DMS153 treated with DMSO at 0.1 percent for 48 hours (cell line): Measurements from ENCODE around the gene GRB10.

ENCODE experiments used
- DNase-seq: peaks from one replicate; lab custom pipeline; 2025; ENCODE audit not compliant: unreplicated experiment; lab: John Stamatoyannopoulos, UW

GRB10 gene

GRCh38 chr7:50657341-50657873 lies 125.3 kb downstream of the GRB10 start:
- no peak for DNase-seq

GRCh38 chr7:50656141-50656895 lies 126.4 kb downstream of the GRB10 start:
- no peak for DNase-seq

- no peak for DNase-seq
Observed at GRCh38 chr7:50655490-50655889, 127.2 kb downstream of the GRB10 start.

GRCh38 chr7:50655020-50655419 lies 127.7 kb downstream of the GRB10 start:
- no peak for DNase-seq

DNA sequence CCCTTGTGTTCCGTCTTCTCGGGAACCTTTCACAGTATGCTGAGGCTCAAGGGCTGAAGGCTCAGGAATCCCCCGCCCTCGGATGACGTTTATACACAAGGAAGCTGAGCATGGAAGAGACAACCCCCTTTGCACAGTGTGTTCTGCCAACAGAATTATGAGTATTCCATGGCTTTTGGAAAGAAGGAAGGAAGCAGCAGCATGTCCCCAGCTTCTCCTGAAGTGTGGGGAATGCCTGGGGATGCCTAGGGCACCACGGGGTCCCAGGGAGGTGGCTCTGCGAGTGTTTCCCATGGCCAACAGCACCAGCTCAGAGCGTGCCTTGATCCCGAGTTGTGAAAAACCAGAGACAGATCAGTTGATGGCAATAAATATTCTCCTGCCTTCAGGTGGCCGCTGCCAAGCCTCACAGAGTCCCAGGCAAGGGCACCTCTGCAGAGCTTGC lies 128.7 kb downstream of the GRB10 start:
- DNase-seq, result no peak

DNA sequence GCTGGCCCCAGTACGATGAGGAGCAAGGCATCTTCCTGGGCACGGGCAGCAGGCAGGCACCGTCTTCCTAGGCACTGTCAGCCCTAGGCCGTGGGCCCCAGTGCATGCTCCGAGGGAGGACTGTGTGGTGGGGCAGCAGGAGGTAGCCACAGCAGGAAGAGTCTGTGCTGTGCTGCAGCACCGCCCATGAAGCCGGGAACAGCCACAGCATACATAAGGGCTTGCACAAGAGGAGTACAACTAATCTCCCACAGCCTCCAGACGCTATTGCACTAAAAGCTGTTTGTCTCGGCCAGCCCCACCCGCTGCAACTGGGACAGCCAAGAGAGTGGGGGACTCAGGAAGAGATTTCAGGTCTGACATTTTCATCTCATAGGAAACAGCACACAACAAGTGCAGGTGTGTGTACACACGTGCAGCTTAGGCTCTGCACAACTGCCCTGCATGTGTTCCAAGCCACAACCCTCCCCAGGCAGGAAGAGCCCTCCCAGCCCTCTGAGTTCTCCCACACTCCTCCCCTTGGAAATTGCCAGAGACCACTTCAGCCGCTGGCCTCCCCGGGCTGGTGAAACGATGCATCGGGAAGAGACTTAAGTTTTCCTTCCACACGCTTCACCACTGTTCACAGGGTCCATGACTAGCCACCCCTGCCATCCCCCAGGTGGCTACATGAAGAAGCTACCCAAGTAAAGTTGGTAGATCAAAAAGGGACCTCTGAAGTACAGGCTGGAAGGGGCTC lies 129.4 kb downstream of the GRB10 start:
- DNase-seq, result no peak

DNA sequence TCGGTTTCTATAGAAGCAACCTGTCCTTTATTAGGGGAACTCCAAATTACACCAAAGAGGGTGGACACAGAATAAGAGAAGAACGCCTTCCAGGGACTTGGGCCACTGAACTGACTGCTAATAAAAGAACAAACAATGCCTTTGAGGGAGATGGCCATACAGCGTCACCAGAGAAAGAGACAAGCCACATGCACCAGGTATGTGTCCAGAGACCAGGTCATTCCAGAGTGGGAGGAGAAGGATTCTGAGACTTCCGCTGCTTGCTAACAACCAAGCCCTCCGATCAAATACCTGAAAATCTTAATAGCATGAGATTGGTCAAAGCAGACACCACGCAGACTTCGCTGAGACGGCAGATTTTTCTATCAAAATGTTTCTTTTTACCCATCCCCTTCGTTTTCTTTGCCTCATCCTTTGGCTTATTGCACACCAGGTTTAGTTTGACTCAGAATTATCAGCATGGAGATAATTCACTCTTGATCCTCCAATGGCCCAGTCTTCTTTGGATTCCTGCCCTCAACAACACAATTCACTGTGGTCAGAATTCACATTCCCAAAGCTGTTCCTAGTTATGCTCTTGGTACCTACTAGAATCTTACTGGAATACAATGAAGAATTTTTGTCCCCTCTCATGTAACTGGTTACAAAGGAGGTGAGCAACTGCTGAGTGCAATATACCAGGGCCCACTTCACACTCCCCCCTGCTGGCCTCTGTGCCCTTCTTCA lies 130.1 kb downstream of the GRB10 start:
- DNase-seq, result no peak

DNA sequence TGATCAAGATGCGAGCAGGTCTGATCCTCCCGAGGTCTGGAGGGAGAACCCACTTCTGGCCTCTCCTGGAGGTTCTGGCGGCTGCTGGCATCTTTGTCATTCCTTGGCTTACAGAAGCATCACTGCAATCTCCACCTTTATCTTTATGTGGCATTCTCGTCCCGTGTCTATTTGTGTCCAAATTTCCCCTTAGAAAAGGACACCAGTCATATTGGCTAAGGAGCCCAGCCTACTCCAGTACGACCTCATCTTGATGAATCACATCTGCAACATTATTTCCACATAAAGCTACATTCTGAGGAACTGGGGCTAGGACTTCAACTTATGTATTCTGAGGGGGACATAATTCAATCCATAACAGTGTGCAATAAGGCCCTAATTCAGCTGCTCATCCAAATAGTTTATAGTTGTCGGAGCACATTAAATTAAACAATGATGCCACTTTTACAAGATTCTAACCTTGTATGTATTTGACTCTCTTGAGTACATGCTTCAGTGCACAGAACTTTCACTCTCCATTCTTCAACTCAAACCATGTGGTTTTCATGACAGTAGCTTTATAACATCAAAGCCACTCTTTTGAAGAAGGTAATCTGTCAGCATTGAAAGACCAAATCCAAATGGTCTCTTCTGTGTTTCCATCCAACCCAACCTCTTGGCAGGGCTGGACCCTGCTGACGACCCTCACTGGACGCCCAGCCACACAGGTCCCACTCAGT lies 131.3 kb downstream of the GRB10 start:
- DNase-seq, result no peak

DNA sequence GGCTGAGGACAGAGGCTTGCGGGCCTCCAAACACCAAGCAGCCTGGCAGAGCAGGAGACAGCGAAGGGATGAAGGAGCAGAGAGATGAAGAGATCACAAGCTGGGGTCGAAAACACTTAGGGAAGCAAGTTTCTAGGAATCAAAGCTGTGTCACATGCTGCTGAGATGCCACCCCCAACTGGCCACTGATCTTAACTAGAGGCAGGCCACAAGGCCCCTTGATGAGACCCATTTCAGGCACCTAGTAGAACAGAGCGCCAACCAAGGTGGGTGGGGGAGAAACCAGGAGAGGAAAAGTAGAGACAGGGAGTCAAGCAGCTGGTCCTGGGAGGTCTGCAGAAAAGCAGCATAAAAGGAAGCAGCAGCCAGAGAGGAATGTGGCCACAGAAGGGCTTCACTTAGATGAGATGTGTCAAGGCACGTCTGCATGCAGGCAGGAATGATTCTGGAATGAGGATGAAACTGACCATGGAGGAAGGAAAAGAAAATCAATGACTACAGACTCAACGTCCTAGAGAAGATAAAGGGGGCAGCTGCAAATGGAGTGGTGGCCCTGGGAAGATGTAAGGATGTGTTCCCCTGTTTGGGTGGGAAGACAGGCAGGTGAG lies 132.5 kb downstream of the GRB10 start:
- no peak for DNase-seq

DNA sequence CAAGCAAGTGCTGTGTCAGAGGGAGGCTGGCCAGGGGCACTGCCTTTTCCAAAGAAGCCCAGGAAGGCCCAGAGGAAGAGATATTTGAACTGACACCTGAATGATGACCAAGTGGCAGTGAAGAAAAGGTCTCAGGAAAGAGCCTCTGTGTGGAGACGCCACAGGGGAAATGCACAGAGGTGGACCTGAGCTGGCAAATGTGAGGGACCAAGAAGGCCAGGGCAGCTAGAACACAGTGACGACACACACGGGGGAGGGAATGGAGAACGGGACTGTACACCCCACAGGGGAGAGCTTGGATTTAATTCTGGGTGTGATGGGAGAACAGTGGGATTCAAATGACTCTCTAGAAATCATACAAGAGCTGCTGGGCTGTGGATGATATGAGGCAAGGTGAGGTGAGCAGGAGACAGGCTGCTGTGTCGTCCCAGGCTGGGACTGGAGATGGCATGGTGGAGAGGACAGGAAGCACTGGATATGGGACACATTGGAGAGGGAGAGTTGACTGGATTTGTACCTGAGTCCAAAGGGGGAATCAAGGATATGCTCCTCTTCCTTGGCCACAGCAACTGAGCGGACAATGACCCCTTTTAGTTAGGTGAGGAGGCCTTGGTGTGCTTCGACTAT lies 133.3 kb downstream of the GRB10 start:
- DNase-seq, result no peak

- DNase-seq, result no peak
Observed at GRCh38 chr7:50648570-50649169, 134.0 kb downstream of the GRB10 start.

GRCh38 chr7:50648076-50648475 lies 134.6 kb downstream of the GRB10 start:
- DNase-seq, result no peak

DNA sequence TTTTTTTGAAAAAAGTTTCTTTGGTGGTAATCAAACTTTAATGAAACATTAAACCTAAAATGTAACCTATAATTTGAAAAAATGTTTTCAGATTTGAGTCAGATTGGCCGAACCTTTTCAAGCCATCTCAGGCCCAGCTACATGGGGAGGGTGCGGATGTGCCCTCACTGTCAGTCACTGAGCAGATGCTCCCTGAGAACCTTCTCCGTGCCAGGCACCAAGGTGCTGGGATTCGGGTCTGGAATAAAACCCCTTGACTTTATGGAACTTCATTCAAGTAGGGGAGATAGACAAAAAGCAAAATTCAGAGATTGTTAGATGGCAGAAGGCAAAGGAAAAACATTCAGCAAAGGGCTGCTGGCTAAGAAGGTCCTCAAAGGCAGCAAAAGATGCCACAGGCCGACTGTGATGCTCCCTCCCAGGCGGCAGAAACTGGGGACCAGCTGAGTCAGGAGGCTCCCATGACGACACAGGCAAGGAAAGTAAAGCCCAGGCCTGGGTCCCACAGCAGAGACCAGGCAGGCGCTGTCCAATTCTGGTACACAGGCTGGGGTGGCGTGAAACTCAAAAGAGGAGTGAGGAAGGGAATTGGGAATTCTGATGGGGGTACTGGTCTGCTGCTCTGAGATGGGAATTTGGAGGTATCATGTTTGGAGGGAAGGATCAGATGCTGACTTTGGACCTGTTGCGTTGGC lies 135.3 kb downstream of the GRB10 start:
- no peak for DNase-seq

DNA sequence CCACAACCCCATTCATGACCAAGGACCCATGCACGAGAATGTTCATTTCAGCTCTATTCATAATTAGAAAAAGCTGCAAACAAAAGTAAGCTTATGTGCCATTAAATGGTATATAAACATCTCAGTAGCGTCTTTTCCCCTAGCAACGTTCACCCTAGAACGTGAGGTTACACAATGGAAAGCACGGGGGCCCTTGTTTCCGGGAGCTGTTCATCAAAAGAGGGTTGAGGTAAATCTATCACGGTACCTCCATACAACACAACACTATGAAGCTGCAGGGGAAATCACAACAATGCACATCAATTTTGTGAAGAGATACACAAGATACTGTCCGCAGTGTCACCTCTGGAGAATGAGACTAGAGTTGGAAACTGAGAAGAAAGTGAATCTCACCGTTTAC lies 136.6 kb downstream of the GRB10 start:
- DNase-seq, result no peak

DNA sequence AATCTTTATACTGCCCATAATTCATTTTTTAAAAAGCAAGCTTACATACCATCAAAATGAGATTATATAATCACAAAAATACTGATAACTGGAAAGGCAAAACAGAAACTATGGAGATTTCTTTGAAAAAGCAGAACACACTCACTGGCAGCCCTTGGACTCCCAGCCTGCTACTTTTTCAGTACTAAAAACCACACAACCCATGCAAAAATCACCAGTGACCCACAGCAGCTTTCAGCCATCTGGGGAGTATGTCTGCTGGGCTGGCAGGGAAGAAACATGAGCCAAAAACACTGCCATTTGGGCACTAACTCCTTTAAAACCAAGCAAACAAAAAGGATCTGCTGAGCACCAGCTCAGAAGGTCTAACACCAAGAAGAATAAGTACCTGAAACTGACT lies 137.5 kb downstream of the GRB10 start:
- DNase-seq, result no peak

DNA sequence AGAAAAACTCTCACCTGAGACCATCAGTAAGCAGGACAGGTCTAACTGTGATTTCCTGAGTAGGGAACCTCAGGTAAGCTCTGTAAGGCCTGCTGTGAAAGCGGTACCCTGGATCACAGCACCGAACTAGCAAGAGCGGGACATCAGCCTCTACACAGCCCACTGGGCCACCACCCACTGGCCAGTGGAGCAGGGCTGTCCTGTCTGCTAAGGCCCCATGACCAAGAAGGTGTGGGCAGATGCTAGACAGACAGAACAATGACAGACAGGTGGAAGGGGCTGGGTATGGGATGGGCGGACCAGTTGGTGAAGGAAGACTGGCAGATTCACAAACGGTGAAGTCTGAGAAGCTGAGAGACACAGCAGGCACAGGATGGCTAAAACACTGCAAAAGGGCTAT lies 138.1 kb downstream of the GRB10 start:
- no peak for DNase-seq

GRCh38 chr7:50644114-50644513 lies 138.6 kb downstream of the GRB10 start:
- DNase-seq, result no peak

GRCh38 chr7:50641442-50642405 lies 141.0 kb downstream of the GRB10 start:
- DNase-seq, result no peak
